ENCODE data around the gene ITGB3.
"Not testable (repeated sequence)": the region's sequence is repeated elsewhere in the genome, so short reads cannot be mapped to it uniquely, and the experiment has no call there.

The ITGB3 gene

DNA sequence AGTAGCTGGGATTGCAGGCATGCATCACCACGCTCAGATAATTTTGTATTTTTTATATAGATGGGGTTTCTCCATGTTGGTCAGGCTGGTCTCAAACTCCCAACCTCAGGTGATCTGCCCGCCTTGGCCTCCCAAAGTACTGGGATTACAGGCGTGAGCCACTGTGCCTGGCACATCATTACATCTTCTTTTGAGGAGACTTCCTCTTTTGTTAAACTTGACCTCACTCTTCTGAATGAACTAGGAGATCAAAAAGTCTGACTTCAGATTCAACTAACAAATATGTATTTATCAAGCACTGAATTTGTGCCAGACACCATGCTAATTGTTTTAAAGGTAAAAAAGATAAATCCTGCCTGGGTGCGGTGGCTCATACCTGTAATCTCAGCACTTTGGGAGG lies 36.8 kb upstream of the ITGB3 start:
- H3K27me3 ChIP-seq (replicated peaks in 2 of 5; ENCODE audit: control insufficient read depth in 4 of 5, insufficient read depth in 5 of 5, low read length in 4 of 5); H3K27ac ChIP-seq (ENCODE audit: insufficient read depth in 1 of 2, low read depth in 1 of 2, low read length in 2 of 2, poor library complexity in 1 of 2, severe bottlenecking in 2 of 2); H3K4me3 ChIP-seq (ENCODE audit: control insufficient read depth in 1 of 7, extremely low read depth in 1 of 7, insufficient read depth in 4 of 7, low read depth in 2 of 7, low read length in 6 of 7); H3K36me3 ChIP-seq (ENCODE audit: control insufficient read depth in 4 of 4, insufficient read depth in 4 of 4, low read length in 3 of 4); POLR2A ChIA-PET; H3K9me3 ChIP-seq (ENCODE audit: control extremely low read depth in 1 of 5, control insufficient read depth in 4 of 5, insufficient read depth in 2 of 5, low read depth in 1 of 5, low read length in 4 of 5); CTCF ChIA-PET: not testable (repeated sequence)
- peak in 1 of 3 donors; percentile 38 for DNase-seq
- H3K4me1 ChIP-seq (ENCODE audit: control extremely low read depth in 1 of 4, control insufficient read depth in 4 of 4, insufficient read depth in 4 of 4, low read length in 3 of 4) = peaks cover 9 to 57% (median 43%) of the 10 kb centered on the region in 4 experiments
- 80% methylated on average over 3 of the region's 4 CpGs for WGBS (ENCODE audit: insufficient coverage)

DNA sequence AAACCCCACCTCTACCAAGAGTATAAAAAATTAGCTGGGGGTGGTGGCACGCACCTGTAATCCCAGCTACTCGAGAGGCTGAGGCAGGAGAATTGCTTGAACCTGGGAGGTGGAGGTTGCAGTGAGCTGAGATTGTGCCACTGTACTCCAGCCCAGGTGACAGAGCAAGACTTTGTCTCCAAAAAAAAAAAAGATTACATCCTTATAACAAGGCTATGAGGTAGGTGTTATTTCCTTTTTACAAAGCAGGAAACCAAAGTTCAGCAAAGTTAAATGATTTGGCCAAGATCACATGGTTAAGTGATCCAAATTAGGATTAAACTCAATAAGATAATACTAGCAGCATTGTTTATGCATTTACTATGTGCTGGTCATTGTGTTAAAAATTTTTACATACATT lies 36.3 kb upstream of the ITGB3 start:
- H3K27me3 ChIP-seq (replicated peaks in 2 of 5; ENCODE audit: control insufficient read depth in 4 of 5, insufficient read depth in 5 of 5, low read length in 4 of 5); CTCF ChIA-PET: not testable (repeated sequence)

DNA sequence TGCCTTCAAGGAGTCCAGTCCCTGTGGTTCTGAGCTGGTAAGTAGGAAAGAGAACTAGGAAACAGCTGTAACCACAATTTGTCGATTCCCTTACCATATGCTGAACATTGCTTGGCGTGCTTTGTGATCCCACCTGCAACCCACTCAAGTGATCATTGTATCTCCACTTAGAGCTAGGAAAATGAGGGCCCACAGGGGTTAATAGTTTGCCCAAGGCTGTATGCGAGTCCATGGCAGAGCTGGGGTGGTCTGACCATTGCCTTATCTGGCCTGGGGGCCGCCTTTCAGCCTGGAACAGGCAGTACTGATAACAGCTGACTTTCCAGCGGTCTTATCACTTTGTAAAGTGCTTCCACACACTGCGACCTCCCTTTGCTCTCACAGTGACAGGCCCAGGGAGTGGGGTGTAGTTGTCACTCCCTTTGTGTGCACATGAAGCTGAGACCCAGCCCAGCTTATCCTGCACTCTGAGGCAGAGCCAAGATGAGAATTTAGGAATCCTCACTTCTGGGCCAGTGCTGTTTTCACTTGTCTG lies 34.7 kb upstream of the ITGB3 start:
- Histone ChIP-seq H3K4me1 (ENCODE audit: control extremely low read depth in 1 of 4, control insufficient read depth in 4 of 4, insufficient read depth in 4 of 4, low read length in 3 of 4) (peaks cover 9 to 51% (median 41%) of the 10 kb centered on the region in 4 experiments), H3K27ac (ENCODE audit: insufficient read depth in 1 of 2, low read depth in 1 of 2, low read length in 2 of 2, poor library complexity in 1 of 2, severe bottlenecking in 2 of 2) (peak overlapping the region in 1 of 2 experiments; percentile 50), H3K36me3 (ENCODE audit: control insufficient read depth in 4 of 4, insufficient read depth in 4 of 4, low read length in 3 of 4) (no peaks in the 10 kb centered on the region), H3K27me3 (replicated peaks in 2 of 5; ENCODE audit: control insufficient read depth in 4 of 5, insufficient read depth in 5 of 5, low read length in 4 of 5) (no peaks in the 10 kb centered on the region), H3K4me3 (ENCODE audit: control insufficient read depth in 1 of 7, extremely low read depth in 1 of 7, insufficient read depth in 4 of 7, low read depth in 2 of 7, low read length in 6 of 7) (peak overlapping the region in 4 of 7 experiments; percentile 11 to 64 (median 16)), H3K9me3 (ENCODE audit: control extremely low read depth in 1 of 5, control insufficient read depth in 4 of 5, insufficient read depth in 2 of 5, low read depth in 1 of 5, low read length in 4 of 5) (peaks cover 0 to 5% (median under 1%) of the 10 kb centered on the region in 5 experiments)
- ChIA-PET CTCF (interaction anchor here (1.2 kb wide), 1 partner anchor 23 kb away, joined by 3 read pairs; no protein-coding TSS in a partner anchor), POLR2A (no interaction called here)
- peak; percentile 50 to 95 (median 88) for DNase-seq
- 2% methylated on average over 5 of the region's 6 CpGs for WGBS (ENCODE audit: insufficient coverage)

More for the DNA sequence above, 36.3 kb upstream of the ITGB3 start:
- H3K4me3 ChIP-seq (ENCODE audit: control insufficient read depth in 1 of 7, extremely low read depth in 1 of 7, insufficient read depth in 4 of 7, low read depth in 2 of 7, low read length in 6 of 7); POLR2A ChIA-PET; H3K36me3 ChIP-seq (ENCODE audit: control insufficient read depth in 4 of 4, insufficient read depth in 4 of 4, low read length in 3 of 4); H3K9me3 ChIP-seq (ENCODE audit: control extremely low read depth in 1 of 5, control insufficient read depth in 4 of 5, insufficient read depth in 2 of 5, low read depth in 1 of 5, low read length in 4 of 5); DNase-seq; H3K27ac ChIP-seq (ENCODE audit: insufficient read depth in 1 of 2, low read depth in 1 of 2, low read length in 2 of 2, poor library complexity in 1 of 2, severe bottlenecking in 2 of 2): not testable (repeated sequence)
- peaks cover 9 to 57% (median 44%) of the 10 kb centered on the region in 4 experiments for H3K4me1 ChIP-seq (ENCODE audit: control extremely low read depth in 1 of 4, control insufficient read depth in 4 of 4, insufficient read depth in 4 of 4, low read length in 3 of 4)
- WGBS (ENCODE audit: insufficient coverage) = no CpG with 5 or more reads among the region's 2 CpGs

DNA sequence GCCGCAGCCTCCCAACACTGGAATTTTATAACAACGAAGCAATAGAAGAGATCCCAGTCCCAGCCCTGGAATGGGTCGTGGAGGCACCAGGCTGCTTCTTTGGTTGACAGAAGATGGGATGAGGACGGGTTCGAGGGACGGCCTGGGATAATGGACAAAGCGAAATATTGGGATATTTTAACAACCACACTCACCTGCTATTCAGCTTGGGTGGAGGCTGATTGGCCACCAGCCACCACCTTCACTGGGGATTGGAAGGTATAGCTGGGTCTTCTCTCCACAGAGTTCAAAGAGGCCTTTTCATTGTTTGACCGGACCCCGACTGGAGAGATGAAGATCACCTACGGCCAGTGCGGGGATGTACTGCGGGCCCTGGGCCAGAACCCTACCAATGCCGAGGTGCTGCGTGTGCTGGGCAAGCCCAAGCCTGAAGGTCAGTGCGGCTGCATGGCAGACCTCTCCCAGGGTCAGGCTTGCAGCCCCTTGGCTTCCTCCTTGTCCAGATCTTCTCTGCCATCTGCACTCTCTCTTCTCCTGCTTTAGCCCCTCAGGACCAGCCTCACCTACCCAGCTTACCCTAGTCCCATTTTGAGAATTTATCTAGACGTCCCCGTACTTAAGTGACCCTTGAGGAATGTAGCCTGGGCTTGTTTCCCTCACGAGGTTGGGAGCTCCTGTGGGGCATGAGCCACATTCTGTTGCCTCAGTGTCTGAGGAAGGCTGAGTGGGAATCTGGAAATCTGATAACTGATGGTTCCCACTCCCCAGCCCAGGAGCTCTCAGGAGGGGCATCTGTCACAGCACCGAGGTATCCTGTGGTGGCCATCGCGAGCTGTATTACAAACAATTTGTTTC lies 33.8 kb upstream of the ITGB3 start:
- ChIA-PET CTCF (interaction anchor here (1.2 to 1.6 kb wide), 4 partner anchors 10 to 97 kb away, joined by 3 to 6 read pairs (median 4); no protein-coding TSS in a partner anchor), POLR2A (interaction anchor here (1.0 kb wide), 1 partner anchor 14 kb away, joined by 3 read pairs; no protein-coding TSS in a partner anchor)
- Histone ChIP-seq H3K4me1 (ENCODE audit: control extremely low read depth in 1 of 4, control insufficient read depth in 4 of 4, insufficient read depth in 4 of 4, low read length in 3 of 4) (peaks cover 9 to 54% (median 41%) of the 10 kb centered on the region in 4 experiments), H3K9me3 (ENCODE audit: control extremely low read depth in 1 of 5, control insufficient read depth in 4 of 5, insufficient read depth in 2 of 5, low read depth in 1 of 5, low read length in 4 of 5) (peaks cover 0 to 6% (median 5%) of the 10 kb centered on the region in 5 experiments), H3K36me3 (ENCODE audit: control insufficient read depth in 4 of 4, insufficient read depth in 4 of 4, low read length in 3 of 4) (no peaks in the 10 kb centered on the region), H3K4me3 (ENCODE audit: control insufficient read depth in 1 of 7, extremely low read depth in 1 of 7, insufficient read depth in 4 of 7, low read depth in 2 of 7, low read length in 6 of 7) (peak overlapping the region in 2 of 7 experiments; percentile 4 to 21), H3K27me3 (replicated peaks in 2 of 5; ENCODE audit: control insufficient read depth in 4 of 5, insufficient read depth in 5 of 5, low read length in 4 of 5) (no peaks in the 10 kb centered on the region), H3K27ac (ENCODE audit: insufficient read depth in 1 of 2, low read depth in 1 of 2, low read length in 2 of 2, poor library complexity in 1 of 2, severe bottlenecking in 2 of 2) (no peak overlapping the region)
- DNase-seq = no peak
- 83% methylated on average over 21 of the region's 21 CpGs for WGBS (ENCODE audit: insufficient coverage)

DNA sequence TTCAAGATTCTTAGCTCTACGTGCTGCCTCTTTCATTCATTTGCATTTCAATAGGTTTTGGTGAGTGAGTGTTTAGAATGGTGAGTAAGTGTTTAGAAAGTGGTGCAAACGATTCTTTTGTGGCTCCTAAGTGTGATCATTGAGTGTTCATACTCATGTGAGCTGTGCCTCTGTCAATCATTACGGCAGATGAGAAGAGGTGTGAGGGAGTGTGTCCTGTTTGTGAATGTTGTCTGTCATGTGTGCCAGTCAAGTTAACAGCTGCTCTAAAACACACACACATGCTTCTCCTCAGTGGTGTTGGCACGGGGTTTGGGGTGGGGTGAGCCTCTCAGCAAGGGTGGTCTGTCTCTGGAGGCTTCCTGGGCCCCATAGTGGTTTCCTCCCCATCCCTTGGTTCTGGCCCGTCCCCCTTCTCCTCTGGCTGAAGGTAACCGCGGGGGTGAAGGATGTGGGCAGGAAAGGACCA lies 33.1 kb upstream of the ITGB3 start:
- no peaks in the 10 kb centered on the region for H3K27me3 ChIP-seq (replicated peaks in 2 of 5; ENCODE audit: control insufficient read depth in 4 of 5, insufficient read depth in 5 of 5, low read length in 4 of 5)
- H3K27ac ChIP-seq (ENCODE audit: insufficient read depth in 1 of 2, low read depth in 1 of 2, low read length in 2 of 2, poor library complexity in 1 of 2, severe bottlenecking in 2 of 2) = no peak overlapping the region
- H3K36me3 ChIP-seq (ENCODE audit: control insufficient read depth in 4 of 4, insufficient read depth in 4 of 4, low read length in 3 of 4) = no peaks in the 10 kb centered on the region
- peak in 2 of 3 donors; percentile 37 to 63 for DNase-seq
- ChIA-PET POLR2A (interaction anchor here (1.0 kb wide), 1 partner anchor 13 kb away, joined by 3 read pairs; no protein-coding TSS in a partner anchor), CTCF (interaction anchor here (1.2 to 1.6 kb wide), 3 partner anchors 9 to 97 kb away, joined by 4 to 6 read pairs (median 5); no protein-coding TSS in a partner anchor)
- 14% methylated on average over 2 of the region's 7 CpGs for WGBS (ENCODE audit: insufficient coverage)
- peak overlapping the region in 3 of 7 experiments; percentile 4 to 28 (median 21) for H3K4me3 ChIP-seq (ENCODE audit: control insufficient read depth in 1 of 7, extremely low read depth in 1 of 7, insufficient read depth in 4 of 7, low read depth in 2 of 7, low read length in 6 of 7)
- peaks cover 9 to 61% (median 45%) of the 10 kb centered on the region in 4 experiments for H3K4me1 ChIP-seq (ENCODE audit: control extremely low read depth in 1 of 4, control insufficient read depth in 4 of 4, insufficient read depth in 4 of 4, low read length in 3 of 4)
- peaks cover 0 to 6% (median 5%) of the 10 kb centered on the region in 5 experiments for H3K9me3 ChIP-seq (ENCODE audit: control extremely low read depth in 1 of 5, control insufficient read depth in 4 of 5, insufficient read depth in 2 of 5, low read depth in 1 of 5, low read length in 4 of 5)

DNA sequence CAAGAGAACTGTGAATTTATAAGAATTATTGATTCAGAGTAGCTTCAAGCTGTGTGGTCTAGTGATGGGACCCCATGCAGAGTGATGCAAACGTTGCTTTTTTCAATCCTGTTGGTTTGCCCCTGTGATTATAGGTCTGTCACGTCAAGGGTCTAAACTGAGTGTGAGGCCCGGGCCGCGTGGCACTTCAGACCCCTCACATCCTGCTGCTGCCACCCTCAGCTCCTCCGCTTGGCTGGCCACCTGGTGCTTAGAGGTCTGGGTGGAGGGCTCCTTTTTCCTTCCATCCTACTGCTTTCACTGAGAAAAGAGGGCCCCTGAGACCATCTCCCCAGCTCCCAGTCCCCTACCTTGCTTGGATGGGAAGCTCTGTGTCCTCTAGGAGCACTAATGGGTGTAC lies 32.5 kb upstream of the ITGB3 start:
- POLR2A ChIA-PET = no interaction called here
- no peaks in the 10 kb centered on the region for H3K36me3 ChIP-seq (ENCODE audit: control insufficient read depth in 4 of 4, insufficient read depth in 4 of 4, low read length in 3 of 4)
- peaks cover 9 to 63% (median 45%) of the 10 kb centered on the region in 4 experiments for H3K4me1 ChIP-seq (ENCODE audit: control extremely low read depth in 1 of 4, control insufficient read depth in 4 of 4, insufficient read depth in 4 of 4, low read length in 3 of 4)
- H3K4me3 ChIP-seq (ENCODE audit: control insufficient read depth in 1 of 7, extremely low read depth in 1 of 7, insufficient read depth in 4 of 7, low read depth in 2 of 7, low read length in 6 of 7) = no peak overlapping the region
- DNase-seq = no peak
- no peak overlapping the region for H3K27ac ChIP-seq (ENCODE audit: insufficient read depth in 1 of 2, low read depth in 1 of 2, low read length in 2 of 2, poor library complexity in 1 of 2, severe bottlenecking in 2 of 2)
- H3K27me3 ChIP-seq (replicated peaks in 2 of 5; ENCODE audit: control insufficient read depth in 4 of 5, insufficient read depth in 5 of 5, low read length in 4 of 5) = no peaks in the 10 kb centered on the region
- H3K9me3 ChIP-seq (ENCODE audit: control extremely low read depth in 1 of 5, control insufficient read depth in 4 of 5, insufficient read depth in 2 of 5, low read depth in 1 of 5, low read length in 4 of 5) = peaks cover 0 to 6% (median 5%) of the 10 kb centered on the region in 5 experiments
- CTCF ChIA-PET = interaction anchor here (1.4 to 1.6 kb wide), 3 partner anchors 13 to 96 kb away, joined by 3 to 6 read pairs (median 5); no protein-coding TSS in a partner anchor
- WGBS (ENCODE audit: insufficient coverage) = 64% methylated on average over 2 of the region's 6 CpGs

All from common myeloid progenitor, CD34-positive (primary cell).